ENCODE measurements around the gene FRG1. TPM values are rescaled to one million over a fixed set of nuclear protein-coding genes. Genes with fewer than 3 reads are reported as not detected.
"Not testable (repeated sequence)": the region's sequence is repeated elsewhere in the genome, so short reads cannot be mapped to it uniquely, and the experiment has no call there.

FRG1 gene
- total RNA-seq, 1 donor from 2014 or later: 53.7 TPM

DNA sequence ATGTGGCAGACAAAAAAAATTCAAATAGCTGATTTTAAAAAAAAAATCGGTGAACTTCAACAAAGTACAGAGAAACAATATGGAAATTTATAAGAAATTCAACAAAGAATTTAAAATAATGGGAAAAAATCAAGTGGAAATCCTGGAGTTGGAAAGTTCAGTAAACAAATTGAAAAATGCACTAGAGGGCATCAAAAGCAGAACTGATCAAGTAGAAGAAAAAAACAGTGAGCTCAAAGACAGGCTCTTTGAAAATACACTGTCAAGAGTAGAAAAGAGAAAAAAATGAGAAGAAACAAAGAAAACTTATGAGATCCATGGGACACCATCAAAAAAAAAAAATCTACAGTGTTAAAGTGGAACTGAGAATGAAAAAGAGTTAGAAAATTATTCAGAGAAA is 19.6 kb upstream of the FRG1 start:
- H3K36me3 ChIP-seq (ENCODE audit: control insufficient read depth, insufficient read depth, low read length): no peaks in the 10 kb centered on the region
- DNase-seq (ENCODE audit: low read depth): no peak
- H3K27me3 ChIP-seq (ENCODE audit: control insufficient read depth, insufficient read depth, low read length): no peaks in the 10 kb centered on the region
- H3K4me3 ChIP-seq (ENCODE audit: low read depth, low read length): no peak overlapping the region
- TF ChIP-seq, protein P1, sequence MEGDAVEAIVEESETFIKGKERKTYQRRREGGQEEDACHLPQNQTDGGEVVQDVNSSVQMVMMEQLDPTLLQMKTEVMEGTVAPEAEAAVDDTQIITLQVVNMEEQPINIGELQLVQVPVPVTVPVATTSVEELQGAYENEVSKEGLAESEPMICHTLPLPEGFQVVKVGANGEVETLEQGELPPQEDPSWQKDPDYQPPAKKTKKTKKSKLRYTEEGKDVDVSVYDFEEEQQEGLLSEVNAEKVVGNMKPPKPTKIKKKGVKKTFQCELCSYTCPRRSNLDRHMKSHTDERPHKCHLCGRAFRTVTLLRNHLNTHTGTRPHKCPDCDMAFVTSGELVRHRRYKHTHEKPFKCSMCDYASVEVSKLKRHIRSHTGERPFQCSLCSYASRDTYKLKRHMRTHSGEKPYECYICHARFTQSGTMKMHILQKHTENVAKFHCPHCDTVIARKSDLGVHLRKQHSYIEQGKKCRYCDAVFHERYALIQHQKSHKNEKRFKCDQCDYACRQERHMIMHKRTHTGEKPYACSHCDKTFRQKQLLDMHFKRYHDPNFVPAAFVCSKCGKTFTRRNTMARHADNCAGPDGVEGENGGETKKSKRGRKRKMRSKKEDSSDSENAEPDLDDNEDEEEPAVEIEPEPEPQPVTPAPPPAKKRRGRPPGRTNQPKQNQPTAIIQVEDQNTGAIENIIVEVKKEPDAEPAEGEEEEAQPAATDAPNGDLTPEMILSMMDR (IDR thresholded peaks at IDR 0.05; ENCODE audit: insufficient read depth, low read length, poor library complexity, severe bottlenecking): no peak

DNA sequence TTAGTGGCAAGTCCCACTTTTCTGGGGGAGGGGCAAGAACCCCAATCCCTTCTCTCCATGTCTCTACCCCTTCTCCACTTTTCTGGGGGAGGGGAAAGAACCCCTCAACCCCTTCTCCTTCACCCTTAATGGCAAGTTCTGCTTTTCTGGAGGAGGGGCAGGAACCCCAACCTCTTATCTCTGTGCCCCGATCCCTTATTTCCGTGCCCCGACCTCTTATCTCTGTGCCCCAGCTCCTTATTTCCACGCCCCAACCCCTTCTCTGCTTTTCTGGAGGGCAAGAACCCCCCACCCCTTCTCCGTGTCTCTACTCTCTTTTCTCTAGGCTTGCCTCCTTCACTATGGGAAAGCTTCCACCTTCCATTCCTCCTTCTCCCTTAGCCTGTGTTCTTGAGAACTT is 13.9 kb upstream of the FRG1 start:
- H3K4me3 ChIP-seq (ENCODE audit: low read depth, low read length); DNase-seq (ENCODE audit: low read depth); H3K27me3 ChIP-seq (ENCODE audit: control insufficient read depth, insufficient read depth, low read length); H3K36me3 ChIP-seq (ENCODE audit: control insufficient read depth, insufficient read depth, low read length): not testable (repeated sequence)

DNA sequence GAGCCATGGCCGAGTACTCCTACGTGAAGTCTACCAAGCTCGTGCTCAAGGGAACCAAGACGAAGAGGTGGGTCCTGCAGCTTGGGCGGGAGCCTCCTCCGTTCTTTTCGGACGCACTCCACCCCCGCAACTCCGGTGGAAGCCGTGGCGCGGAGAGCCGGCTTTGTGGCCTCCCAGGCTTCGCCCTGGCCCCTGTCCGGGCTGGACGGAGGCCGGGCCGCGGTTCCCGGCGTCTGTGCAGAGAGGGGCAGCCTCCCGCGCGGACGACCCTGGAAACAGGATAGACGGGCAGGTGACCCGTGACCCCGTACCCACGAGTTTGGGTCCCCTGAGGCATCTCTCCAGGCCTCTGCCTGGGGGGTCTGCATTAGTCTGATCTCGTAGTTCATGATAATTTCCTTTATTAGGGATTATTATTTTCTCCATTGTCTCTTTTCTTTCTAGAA is 356 bp downstream of the FRG1 start:
- Histone ChIP-seq H3K4me3 (ENCODE audit: low read depth, low read length) (peak overlapping the region; percentile 73), H3K27me3 (ENCODE audit: control insufficient read depth, insufficient read depth, low read length) (no peaks in the 10 kb centered on the region), H3K36me3 (ENCODE audit: control insufficient read depth, insufficient read depth, low read length) (no peaks in the 10 kb centered on the region)
- no peak for DNase-seq (ENCODE audit: low read depth)
- TF ChIP-seq, protein P1 (IDR thresholded peaks at IDR 0.05; ENCODE audit: insufficient read depth, low read length, poor library complexity, severe bottlenecking): no peak

DNA sequence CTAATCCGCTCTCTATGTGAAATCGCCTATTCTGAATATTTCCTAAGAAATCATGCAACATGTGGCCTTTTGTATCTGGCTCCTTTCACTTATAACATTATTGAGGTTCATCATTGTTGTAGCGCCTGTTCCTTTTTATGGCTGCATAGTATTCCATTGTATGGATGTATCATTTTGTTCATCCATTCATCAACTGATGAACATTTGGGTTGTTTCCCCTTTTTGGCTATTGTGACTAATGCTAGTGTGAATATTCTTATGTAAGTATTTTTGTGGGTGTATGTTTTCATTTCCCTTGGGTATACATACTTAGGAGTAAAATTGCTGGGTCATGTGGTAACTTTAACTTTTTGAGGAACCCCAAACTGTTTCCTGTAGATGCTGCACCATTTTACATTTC is 1.7 kb downstream of the FRG1 start:
- not testable (repeated sequence) for H3K27me3 ChIP-seq (ENCODE audit: control insufficient read depth, insufficient read depth, low read length); DNase-seq (ENCODE audit: low read depth); H3K4me3 ChIP-seq (ENCODE audit: low read depth, low read length); H3K36me3 ChIP-seq (ENCODE audit: control insufficient read depth, insufficient read depth, low read length)

DNA sequence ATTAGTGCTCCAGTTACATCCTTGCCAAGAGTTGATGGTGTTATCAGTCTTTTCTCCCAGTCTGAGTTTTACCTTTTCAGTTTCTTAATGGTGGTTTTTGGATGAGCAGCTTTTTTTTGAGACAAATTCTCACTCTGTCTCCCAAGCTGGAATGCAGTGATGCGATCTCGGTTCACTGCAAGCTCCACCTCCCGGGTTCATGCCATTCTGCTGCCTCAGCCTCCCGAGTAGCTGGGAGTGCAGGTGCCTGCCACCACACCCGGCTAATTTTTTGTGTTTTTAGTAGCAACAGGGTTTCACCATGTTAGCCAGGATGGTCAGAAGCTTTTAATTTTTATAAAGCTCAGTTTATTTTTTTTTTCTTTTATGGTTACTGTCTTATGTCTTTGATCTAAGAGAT is 3.4 kb downstream of the FRG1 start:
- not testable (repeated sequence) for H3K27me3 ChIP-seq (ENCODE audit: control insufficient read depth, insufficient read depth, low read length); H3K36me3 ChIP-seq (ENCODE audit: control insufficient read depth, insufficient read depth, low read length); DNase-seq (ENCODE audit: low read depth); H3K4me3 ChIP-seq (ENCODE audit: low read depth, low read length)

DNA sequence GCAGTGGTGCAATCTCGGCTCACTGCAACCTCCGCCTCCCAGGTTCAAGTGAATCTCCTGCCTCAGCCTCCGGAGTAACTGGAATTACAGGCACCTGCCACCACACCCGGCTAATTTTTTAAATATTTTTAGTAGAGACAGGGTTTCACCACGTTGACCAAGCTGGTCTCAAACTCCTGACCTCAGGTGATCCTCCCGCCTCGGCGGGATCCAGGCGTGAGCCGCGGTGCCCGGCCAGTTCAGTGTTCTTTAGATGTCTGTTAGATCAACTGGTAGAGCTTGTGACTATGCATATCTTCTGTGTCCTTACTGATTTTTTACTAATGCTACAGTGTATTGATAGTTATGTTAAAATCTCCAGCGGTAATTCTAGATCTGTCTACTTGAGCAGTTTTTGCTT is 6.2 kb downstream of the FRG1 start:
- DNase-seq (ENCODE audit: low read depth); H3K36me3 ChIP-seq (ENCODE audit: control insufficient read depth, insufficient read depth, low read length); H3K4me3 ChIP-seq (ENCODE audit: low read depth, low read length); H3K27me3 ChIP-seq (ENCODE audit: control insufficient read depth, insufficient read depth, low read length): not testable (repeated sequence)

DNA sequence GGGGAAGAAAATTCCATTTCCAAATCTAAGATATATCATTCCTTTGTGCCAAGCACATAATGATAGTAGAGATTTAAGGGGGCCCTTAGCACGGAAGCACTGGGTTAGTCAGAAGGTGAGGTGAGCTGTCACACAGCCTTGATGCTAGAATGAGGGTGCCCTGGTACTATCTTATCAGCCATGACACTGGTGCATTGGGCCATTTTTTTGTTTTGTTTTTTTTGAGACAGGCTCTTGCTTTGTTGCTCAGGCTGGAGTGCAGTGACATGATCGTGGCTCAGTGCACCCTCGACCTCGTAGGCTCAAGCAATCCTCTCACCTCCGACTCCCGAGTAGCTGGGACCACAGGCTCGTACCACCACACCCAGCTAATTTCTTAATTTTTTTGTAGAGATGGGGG is 7.8 kb downstream of the FRG1 start:
- DNase-seq (ENCODE audit: low read depth); H3K36me3 ChIP-seq (ENCODE audit: control insufficient read depth, insufficient read depth, low read length); H3K4me3 ChIP-seq (ENCODE audit: low read depth, low read length); H3K27me3 ChIP-seq (ENCODE audit: control insufficient read depth, insufficient read depth, low read length): not testable (repeated sequence)

DNA sequence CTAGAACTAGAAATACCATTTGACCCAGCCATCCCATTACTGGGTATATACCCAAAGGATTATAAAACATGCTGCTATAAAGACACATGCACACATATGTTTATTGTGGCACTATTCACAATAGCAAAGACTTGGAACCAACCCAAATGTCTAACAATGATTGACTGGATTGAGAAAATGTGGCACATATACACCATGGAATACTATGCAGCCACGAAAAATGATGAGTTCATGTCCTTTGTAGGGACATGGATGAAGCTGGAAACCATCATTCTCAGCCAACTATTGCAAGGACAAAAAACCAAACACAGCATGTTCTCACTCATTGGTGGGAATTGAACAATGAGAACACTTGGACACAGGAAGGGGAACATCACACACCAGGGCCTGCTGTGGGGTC is 28.6 kb downstream of the FRG1 start:
- not testable (repeated sequence) for H3K27me3 ChIP-seq (ENCODE audit: control insufficient read depth, insufficient read depth, low read length); H3K36me3 ChIP-seq (ENCODE audit: control insufficient read depth, insufficient read depth, low read length); H3K4me3 ChIP-seq (ENCODE audit: low read depth, low read length); DNase-seq (ENCODE audit: low read depth)

DNA sequence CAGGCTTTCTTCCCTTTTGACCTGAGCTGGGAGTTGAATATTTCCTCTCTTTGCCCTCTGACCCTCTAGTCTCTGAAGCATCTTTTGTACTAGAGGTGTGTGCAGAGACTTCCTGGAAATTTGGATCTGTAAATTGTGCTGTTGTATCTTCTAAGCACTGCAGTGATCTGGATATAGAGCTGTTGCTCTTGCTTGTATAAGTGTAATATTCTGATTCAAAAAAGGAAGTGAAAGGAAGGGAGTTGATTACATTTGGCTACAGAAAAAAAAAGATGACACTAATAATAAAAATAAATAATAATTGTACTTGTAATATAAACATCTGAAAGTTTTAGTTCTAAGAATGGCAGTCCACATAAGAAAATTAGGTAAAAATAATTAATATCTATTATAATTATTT is 33.0 kb downstream of the FRG1 start:
- TF ChIP-seq, protein P1 (IDR thresholded peaks at IDR 0.05; ENCODE audit: insufficient read depth, low read length, poor library complexity, severe bottlenecking): no peak
- Histone ChIP-seq H3K27me3 (ENCODE audit: control insufficient read depth, insufficient read depth, low read length) (no peaks in the 10 kb centered on the region), H3K36me3 (ENCODE audit: control insufficient read depth, insufficient read depth, low read length) (no peaks in the 10 kb centered on the region), H3K4me3 (ENCODE audit: low read depth, low read length) (no peak overlapping the region)
- no peak for DNase-seq (ENCODE audit: low read depth)

Measured in kidney epithelial cell (primary cell).